Measurements from ENCODE around the gene PFKL.
"Not testable (repeated sequence)": the region's sequence is repeated elsewhere in the genome, so short reads cannot be mapped to it uniquely, and the experiment has no call there.

Gene PFKL

GRCh38 chr21:44295163-44295573, 4.7 kb upstream of the PFKL start:
- no peak for DNase-seq

DNA sequence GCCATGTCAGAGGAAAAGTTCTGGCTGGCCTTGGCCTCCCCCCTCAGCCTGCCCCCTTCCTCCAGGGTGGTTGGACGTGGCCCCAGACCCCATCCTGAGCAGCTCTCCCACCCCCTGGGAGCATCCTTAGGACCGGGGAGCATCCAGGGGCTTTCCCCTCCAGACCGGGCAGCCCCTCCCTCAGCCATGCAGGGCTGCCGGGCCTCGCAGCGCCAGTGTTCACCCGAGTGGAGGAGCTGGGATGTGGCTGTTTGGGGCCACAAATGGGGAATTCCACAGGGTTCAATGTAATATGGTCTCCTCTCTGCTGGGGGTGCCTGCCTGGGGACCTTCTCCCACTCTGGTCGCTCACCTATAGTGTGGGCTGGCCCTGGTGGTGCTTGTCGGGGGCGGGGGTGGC, 4.2 kb upstream of the PFKL start:
- DNase-seq, result no peak

DNA sequence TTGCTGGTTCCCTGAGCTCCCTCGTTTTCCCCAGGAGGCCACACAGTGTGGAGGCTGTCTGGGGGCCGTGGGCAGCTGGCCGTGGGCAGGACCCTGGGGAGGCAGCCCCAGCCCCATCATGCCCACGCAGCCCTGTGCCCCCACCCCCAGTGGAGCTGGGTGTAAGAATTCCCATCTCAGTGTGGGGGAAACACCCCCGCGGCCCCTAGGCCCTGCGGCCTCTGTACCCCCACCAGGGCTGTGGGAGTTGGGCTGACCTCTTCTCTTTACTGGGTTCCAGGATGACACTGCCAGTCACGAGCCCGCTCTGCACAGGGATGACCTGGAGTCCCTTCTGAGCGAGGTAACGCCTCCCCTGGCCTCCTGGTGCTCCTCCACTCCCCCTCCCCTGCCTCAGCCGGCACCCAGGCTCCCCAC, 3.7 kb upstream of the PFKL start:
- DNase-seq, result no peak

DNA sequence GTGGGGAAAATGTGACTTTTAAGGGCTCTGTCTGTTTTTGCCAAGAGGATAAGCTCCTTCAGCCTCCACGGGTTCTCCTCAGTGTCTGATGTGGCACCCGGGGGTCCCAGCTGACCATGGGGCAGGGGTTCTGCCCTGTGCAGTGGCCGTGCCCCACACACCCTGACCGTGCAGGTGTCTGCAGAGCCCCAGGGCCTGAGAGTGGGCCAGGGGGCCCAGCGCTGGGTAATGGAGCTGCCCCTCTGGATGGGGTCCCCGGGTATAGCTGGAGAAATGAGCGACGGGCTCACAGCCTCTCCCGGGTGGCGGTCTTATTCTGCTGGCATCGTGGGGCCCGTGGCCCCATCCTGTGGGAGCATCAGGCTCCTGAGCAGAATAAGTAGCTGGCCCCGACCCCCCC, 2.9 kb upstream of the PFKL start:
- no peak for DNase-seq

DNA sequence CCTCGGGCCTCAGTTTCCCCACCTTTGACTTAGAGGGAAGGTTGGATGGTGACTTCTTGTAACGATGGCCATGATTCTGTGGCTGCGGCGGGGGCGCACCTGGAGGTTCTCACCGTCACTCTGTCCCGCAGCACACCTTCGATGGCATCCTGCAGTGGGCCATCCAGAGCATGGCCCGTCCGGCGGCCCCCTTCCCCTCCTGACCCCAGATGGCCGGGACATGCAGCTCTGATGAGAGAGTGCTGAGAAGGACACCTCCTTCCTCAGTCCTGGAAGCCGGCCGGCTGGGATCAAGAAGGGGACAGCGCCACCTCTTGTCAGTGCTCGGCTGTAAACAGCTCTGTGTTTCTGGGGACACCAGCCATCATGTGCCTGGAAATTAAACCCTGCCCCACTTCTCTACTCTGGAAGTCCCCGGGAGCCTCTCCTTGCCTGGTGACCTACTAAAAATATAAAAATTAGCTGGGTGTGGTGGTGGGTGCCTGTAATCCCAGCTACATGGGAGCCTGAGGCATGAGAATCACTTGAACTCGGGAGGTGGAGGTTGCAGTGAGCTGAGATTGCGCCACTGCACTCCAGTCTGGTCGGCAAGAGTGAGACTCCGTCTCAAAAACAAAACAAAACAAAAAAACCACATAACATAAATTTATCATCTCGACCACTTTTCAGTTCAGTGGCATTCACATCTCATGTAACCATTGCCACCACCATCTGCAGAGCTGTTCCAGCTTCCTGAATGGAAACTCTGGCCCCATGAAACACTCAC, 2.1 kb upstream of the PFKL start:
- DNase-seq, result peak; percentile 93

- DNase-seq, result peak; percentile 10
Measured at GRCh38 chr21:44298301-44298700, 1.6 kb upstream of the PFKL start.

GRCh38 chr21:44299085-44299457, 782 bp upstream of the PFKL start:
- DNase-seq, result no peak

DNA sequence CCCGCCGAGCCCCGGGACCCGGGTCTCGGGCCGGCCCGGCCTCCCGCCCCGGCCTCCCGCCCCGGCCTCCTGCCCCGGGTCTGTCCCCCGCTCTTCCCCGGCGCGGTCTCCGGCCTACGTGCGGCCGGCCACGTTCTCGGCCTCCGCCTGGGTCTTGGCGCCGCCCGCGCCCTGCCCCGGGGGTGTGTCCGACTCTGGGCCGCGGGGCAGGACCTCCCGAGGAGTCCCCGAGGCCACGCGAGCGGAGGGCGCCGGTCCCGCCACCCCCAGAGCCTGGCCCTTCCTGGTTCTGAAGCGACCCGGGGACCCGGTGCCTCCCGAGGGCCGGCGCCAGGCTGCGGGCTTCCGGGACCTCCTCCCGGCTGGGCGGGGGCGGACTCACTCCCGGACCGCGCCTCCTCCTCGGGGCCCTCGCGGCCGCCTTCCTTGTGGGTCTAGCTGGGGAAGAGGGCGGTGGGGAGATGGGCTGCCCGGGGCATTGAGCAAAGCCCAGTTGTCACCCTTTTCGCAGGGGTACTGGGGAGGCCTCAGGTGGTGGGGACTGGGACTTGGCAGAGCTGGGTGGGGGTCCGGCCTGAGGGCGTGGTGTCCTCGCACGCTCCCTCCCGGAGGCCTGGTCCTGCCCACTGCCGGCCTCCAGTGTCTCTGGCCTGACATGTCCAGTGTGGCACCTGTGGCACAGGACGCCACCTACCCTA, 558 bp downstream of the PFKL start:
- DNase-seq, result peak; percentile 70

- DNase-seq, result no peak
Measured at GRCh38 chr21:44301141-44301540, 1.3 kb downstream of the PFKL start.

GRCh38 chr21:44301961-44302406, 2.1 kb downstream of the PFKL start:
- DNase-seq, result peak; percentile 15

GRCh38 chr21:44302573-44303401, 2.9 kb downstream of the PFKL start:
- not testable (repeated sequence) for DNase-seq

- no peak for DNase-seq
Measured at GRCh38 chr21:44303490-44303981, 3.7 kb downstream of the PFKL start.

DNA sequence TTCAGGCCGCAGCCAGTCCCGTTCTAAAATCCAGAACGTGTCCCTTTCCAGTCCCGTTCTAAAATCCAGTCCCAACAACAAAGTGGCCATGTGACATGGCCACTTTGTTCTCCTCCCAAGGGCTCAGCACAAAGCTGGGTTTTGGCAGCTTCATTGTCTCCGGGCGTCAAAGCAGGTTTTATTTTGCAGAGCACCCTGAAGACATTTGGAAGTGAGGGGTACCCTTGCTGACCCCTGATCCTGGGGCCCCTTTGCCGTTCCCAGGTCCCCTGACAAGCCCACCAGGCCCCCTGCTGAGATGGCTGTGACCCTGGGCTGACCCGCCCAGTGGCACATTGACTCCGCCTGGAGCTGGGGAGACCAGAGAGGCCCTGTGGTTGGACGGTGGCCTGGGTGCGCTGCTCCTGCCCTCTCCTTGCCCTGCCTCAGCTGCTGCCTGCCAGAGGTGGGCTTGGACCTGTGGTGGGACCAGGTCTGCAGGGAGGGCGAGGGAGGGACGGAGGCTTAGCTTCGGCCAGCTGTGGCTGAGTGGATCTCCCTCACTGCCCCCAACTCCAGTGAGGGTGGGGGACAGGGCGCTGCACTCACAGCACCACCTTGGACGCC, 4.3 kb downstream of the PFKL start:
- DNase-seq, result no peak

DNA sequence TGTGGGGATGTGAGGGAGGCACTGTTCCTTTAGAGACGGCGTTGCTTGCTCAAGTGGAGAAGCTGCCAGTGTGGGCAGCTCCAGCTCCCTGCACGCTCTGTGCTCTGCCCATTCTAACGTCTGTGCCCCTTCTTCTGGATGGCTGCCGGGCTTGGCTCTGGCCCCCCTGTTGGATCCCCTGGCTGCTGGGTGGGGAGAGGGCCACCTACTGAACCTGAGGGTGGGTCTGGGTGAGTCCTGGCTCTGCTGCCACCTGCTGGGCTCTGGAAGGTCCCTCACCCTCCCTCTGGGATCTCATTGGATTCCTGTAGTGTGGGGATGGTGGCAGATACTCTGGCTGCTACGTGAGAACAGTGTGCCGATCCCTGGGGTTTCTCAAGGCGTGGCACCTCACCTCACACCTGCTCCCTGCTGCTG, 5.0 kb downstream of the PFKL start:
- peak; percentile 27 for DNase-seq

DNA sequence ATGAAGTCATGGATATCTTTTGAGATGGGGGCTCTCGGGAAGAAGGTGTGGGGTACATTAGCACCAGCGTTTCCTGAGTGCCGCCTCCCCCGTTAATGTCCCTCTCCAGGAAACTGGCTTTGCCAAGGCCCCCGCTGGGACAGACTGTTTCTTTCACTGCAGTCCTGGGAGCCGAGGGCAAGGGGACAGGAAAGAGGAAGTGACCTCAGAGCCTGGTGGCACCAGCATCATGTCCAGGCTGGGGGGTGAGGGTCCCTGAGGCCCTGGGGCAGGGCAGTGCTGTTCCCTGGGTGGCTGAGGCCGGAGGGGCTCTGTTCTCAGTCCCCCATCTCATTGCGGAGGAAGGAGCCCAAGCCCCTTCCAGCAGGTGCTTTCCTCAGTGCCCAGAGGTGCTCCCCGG, 5.8 kb downstream of the PFKL start:
- DNase-seq, result no peak

DNA sequence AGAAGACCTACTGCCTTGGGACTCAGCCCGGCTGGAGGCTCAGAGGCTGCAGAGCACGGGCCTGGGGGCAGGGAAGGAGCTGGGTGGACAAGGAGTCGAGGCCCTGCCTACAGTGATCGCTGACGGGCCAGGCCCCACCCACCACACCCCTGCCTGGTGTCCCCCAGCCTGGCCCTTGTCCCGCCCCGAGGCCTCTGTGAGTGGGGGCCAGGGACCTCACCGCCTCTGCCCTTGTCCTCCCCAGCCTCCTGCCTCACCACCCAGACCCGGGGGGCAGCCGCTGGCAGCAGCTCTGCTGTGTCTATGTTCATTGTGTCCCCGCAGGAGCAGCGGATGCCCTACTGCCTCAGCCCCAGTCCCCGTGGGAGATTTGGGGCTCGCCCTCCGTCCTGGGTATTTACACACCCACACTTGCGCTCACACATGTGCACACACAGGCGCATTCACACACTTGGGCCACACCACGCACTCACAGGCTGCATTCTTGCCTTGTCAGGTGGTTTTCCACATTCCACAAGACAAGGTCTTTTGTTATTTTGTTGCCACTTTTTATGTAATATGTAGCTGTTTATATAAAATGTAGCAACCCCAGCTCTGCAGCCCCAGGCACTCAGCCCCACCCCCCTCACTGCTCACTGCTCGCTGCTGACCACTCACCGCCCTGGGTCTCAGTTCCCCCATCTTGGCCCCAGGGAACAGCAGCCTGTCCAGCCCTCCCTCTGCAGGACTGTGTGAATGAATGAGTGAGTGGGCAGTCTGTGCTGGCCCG, 7.3 kb downstream of the PFKL start:
- no peak for DNase-seq

GRCh38 chr21:44310628-44311507, 11.0 kb downstream of the PFKL start:
- DNase-seq, result no peak

- no peak for DNase-seq
Measured at GRCh38 chr21:44312089-44312488, 12.2 kb downstream of the PFKL start.

DNA sequence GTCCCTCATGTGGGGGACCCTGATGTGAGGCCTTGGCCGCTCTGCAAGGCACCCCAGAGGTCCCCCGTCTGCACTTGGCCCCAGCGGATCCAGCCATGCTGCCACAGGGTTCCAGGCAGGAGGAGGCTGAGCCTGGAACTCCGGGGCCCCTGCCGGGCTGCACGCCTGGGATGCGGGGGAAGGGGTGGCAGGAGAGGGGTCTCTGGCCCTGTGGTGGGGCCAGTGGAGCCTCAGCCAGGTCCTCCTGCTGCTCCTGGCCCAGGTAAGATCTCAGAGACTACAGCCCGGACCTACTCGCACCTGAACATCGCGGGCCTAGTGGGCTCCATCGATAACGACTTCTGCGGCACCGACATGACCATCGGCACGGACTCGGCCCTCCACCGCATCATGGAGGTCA, 12.9 kb downstream of the PFKL start:
- DNase-seq, result no peak

DNA sequence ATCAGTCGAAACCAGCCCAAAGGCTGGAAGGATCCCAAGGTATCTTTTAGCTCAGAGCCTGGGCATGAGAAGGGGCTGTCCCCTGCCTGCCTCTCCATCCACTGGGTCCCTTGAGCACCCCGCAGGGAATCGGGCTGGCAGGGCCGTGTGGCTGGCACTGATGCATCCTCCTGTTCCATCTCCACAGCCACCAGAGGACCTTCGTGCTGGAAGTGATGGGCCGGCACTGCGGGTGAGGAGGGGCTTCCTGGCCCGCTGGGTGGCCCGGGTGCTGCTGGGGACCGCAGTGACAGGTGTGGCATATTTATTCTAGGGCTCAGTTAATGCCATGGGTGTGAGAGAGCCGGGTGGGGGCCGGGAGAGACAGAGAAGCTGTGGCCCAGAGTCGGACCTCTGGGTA, 13.6 kb downstream of the PFKL start:
- DNase-seq, result no peak

GRCh38 chr21:44314128-44314527, 14.3 kb downstream of the PFKL start:
- DNase-seq, result no peak
